Testis (tissue), 2 donors: Measurements from ENCODE around the gene GCNT2.
"Not testable (repeated sequence)": the region's sequence is repeated elsewhere in the genome, so short reads cannot be mapped to it uniquely, and the experiment has no call there.

Experiments
- CTCF ChIP-seq, 3 experiments: fragments of 450-650 bp in 2 of 3; fragments of 200-600 bp in 1 of 3; sonication (generic) in 1 of 3; IDR thresholded peaks; one replicate each; pipeline ENCODE4 v1.5.1; 2016 to 2019; ENCODE audit warnings: antibody characterized with exemption in 3 of 3, mild to moderate bottlenecking in 2 of 3, moderate library complexity in 1 of 3
- POLR2A ChIP-seq: fragments of 450-650 bp; IDR thresholded peaks from one replicate; pipeline ENCODE4 v1.6.1; 2017; ENCODE audit warnings: antibody characterized with exemption, mild to moderate bottlenecking, moderate library complexity

DNA sequence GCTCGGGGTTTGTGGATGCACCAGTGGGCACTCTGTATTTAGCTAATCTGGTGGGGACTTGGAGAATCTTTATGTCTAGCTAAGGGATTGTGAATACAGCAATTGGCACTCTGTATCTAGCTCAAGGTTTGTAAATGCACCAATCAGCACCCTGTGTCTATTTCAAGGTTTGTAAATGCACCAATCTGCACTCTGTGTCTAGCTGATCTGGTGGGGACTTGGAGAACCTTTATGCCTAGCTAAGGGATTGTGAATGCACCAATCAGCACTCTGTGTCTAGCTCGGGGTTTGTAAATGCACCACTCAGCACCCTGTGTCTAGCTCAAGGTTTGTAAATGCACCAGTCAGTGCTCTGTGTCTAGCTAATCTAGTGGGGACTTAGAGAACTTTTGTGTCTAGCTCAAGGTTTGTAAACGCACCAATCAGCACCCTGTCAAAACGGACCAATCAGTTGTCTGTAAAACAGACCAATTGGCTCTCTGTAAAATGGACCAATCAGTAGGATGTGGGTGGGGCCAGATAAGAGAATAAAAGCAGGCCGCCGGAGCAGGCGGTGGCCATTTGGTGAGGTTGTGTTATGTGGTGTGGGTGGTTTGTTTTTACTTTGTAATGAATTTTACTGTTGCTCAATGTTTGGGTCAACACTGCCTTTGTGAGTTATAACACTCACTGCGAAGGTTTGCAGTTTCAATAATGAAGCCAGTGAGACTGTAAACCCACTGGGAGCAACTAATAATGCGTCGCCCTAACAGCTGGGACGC lies 139.5 kb downstream of the GCNT2 start:
- TF ChIP-seq CTCF (IDR thresholded peaks at IDR 0.05); POLR2A: not testable (repeated sequence)
